ENCODE results near the gene DSTN.

- TF ChIP-seq POLR2A (IDR thresholded peaks at IDR 0.05) (no peak), CTCF (IDR thresholded peaks at IDR 0.05) (no peak), POLR2AphosphoS5 (IDR thresholded peaks at IDR 0.05) (no peak)
Measured at GRCh38 chr20:17630806-17631195, 60.9 kb downstream of the DSTN start.

Measured in stomach (tissue), 4 donors.